HCT116 (cell line): Measurements from ENCODE around the gene SRD5A3. TPM values are rescaled to one million over a fixed set of nuclear protein-coding genes. Genes with fewer than 3 reads are reported as not detected.
A peak's percentile ranks its signal among the peaks of the same experiment; 100 is the strongest.
"Not testable (repeated sequence)": the region's sequence is repeated elsewhere in the genome, so short reads cannot be mapped to it uniquely, and the experiment has no call there.

Experiments
- ATAC-seq: fragments of 200-7000 bp; cut with Tn5 transposase; 2 replicates; pipeline ENCODE4 v1.9.1; 2020; ENCODE audit warnings: mild to moderate bottlenecking, moderate library complexity
- BruUV-seq: library from RNA; stranded (reverse); fragments of 400-500 nt; replicated peaks from 2 replicates; lab custom pipeline; 2021; lab: Mats Ljungman, UMichigan
- CTCF ChIA-PET: fragments of 300-600 bp; sonication (Branson Sonifier 250); formaldehyde crosslinking; loops from one replicate; lab custom pipeline; 2021; ENCODE audit warnings: antibody characterized with exemption; lab: Charles Lee
- POLR2A ChIA-PET: fragments of 300-600, 350-600 bp; sonication (Branson Sonifier 250); formaldehyde crosslinking; loops from one replicate; lab custom pipeline; 2021; ENCODE audit warnings: antibody characterized with exemption; lab: Charles Lee
- RAD21 ChIA-PET, 2 experiments: fragments of 300-600 bp; sonication (Branson Sonifier 250); formaldehyde crosslinking; loops; one replicate each; lab custom pipeline; 2023; ENCODE audit warnings: low total read pairs in 2 of 2; ENCODE audit not compliant: uncharacterized antibody in 2 of 2, unreplicated experiment in 2 of 2, low non-redundant PET in 1 of 2; lab: Charles Lee
- DNase-seq: peaks from one replicate; pipeline ENCODE4 v3.0.0-alpha.2; 2010; ENCODE audit warnings: low read depth, low spot score
- H2AFZ ChIP-seq: fragments of 200-600 bp; shearing (Covaris generic), sonication (generic); 2 replicates; pipeline ENCODE4 v1.6.1; 2017; ENCODE audit warnings: low read depth, mixed run types, mixed read lengths, antibody characterized with exemption, low read length; ENCODE audit not compliant: poor library complexity, severe bottlenecking
- H3K27ac ChIP-seq: 2 replicates; pipeline ENCODE4 v1.5.1; 2012; ENCODE audit warnings: low read depth, low read length
- H3K27me3 ChIP-seq: fragments of 200-600 bp; sonication (generic); 2 replicates; pipeline ENCODE4 v1.6.1; 2016; ENCODE audit warnings: mixed run types, low read length, mixed read lengths; ENCODE audit not compliant: insufficient read depth
- H3K36me3 ChIP-seq, 2 experiments: fragments of 200-500 bp in 1 of 2; fragments of 200-600 bp in 1 of 2; sonication (Bioruptor generic) in 1 of 2; sonication (generic) in 1 of 2; 2 replicates each; pipeline versions ENCODE4 v1.5.1 to v1.6.1; 2014 to 2016; ENCODE audit warnings: low read length in 2 of 2, inconsistent platforms in 1 of 2, mixed read lengths in 1 of 2, mixed run types in 1 of 2; ENCODE audit not compliant: insufficient read depth in 2 of 2, control insufficient read depth in 1 of 2
- H3K4me1 ChIP-seq, 2 experiments: fragments of 200-600 bp in 1 of 2; sonication (generic) in 1 of 2; 2 replicates each; pipeline versions ENCODE4 v1.5.1 to v1.6.1; 2012 to 2017; ENCODE audit warnings: low read length in 2 of 2, inconsistent platforms in 1 of 2, mild to moderate bottlenecking in 1 of 2, mixed read lengths in 1 of 2, mixed run types in 1 of 2, moderate library complexity in 1 of 2; ENCODE audit not compliant: insufficient read depth in 2 of 2, control insufficient read depth in 1 of 2
- H3K4me2 ChIP-seq: fragments of 200-600 bp; sonication (generic); 2 replicates; pipeline ENCODE4 v1.6.1; 2017; ENCODE audit warnings: mixed run types, low read length, mixed read lengths
- H3K4me3 ChIP-seq, 2 experiments: fragments of 200-600 bp in 1 of 2; sonication (generic) in 1 of 2; replicated peaks in 1 of 2; 2 replicates each; pipeline ENCODE4 v1.5.1; 2011 to 2016; ENCODE audit warnings: low read length in 2 of 2, control low read depth in 1 of 2, low read depth in 1 of 2, mild to moderate bottlenecking in 1 of 2, mixed read lengths in 1 of 2, mixed run types in 1 of 2
- H3K79me2 ChIP-seq: fragments of 200-600 bp; sonication (generic); 2 replicates; pipeline ENCODE4 v1.6.1; 2017; ENCODE audit warnings: mild to moderate bottlenecking, mixed run types, low read length, moderate library complexity, mixed read lengths; ENCODE audit not compliant: insufficient read depth
- H3K9ac ChIP-seq: fragments of 200-600 bp; sonication (generic); 2 replicates; pipeline ENCODE4 v1.6.1; 2016; ENCODE audit warnings: low read length, mixed read lengths
- H3K9me2 ChIP-seq: fragments of 200-600 bp; sonication (generic), shearing (Covaris generic); 2 replicates; pipeline ENCODE4 v1.6.1; 2017; ENCODE audit warnings: mixed run types, mild to moderate bottlenecking, moderate library complexity; ENCODE audit not compliant: insufficient read depth
- H3K9me3 ChIP-seq, 2 experiments: fragments of 200-500 bp in 1 of 2; fragments of 200-600 bp in 1 of 2; sonication (Bioruptor generic) in 1 of 2; sonication (generic) in 1 of 2; 2 replicates each; pipeline ENCODE4 v1.6.1; 2014 to 2017; ENCODE audit warnings: low read length in 2 of 2, mixed read lengths in 2 of 2, inconsistent platforms in 1 of 2, low read depth in 1 of 2, mild to moderate bottlenecking in 1 of 2, mixed run types in 1 of 2, moderate library complexity in 1 of 2; ENCODE audit not compliant: control insufficient read depth in 1 of 2, insufficient read depth in 1 of 2
- H4K20me1 ChIP-seq: fragments of 200-600 bp; sonication (generic), shearing (Covaris generic); 2 replicates; pipeline ENCODE4 v1.6.1; 2017; ENCODE audit warnings: mixed run types, mild to moderate bottlenecking, moderate library complexity; ENCODE audit not compliant: insufficient read depth
- CBX3 ChIP-seq: IDR thresholded peaks from 2 replicates; pipeline ENCODE4 v1.6.1; 2012; ENCODE audit warnings: low read depth
- EGR1 ChIP-seq: IDR thresholded peaks from 2 replicates; pipeline ENCODE4 v1.6.1; 2012; ENCODE audit warnings: low read depth
- EZH2 ChIP-seq: fragments of 200-600 bp; sonication (generic); IDR thresholded peaks from 2 replicates; pipeline ENCODE4 v1.6.1; 2017; ENCODE audit warnings: antibody characterized with exemption, mixed run types
- FOSL1 ChIP-seq: IDR thresholded peaks from 2 replicates; pipeline ENCODE4 v1.6.1; 2012; ENCODE audit warnings: low read depth
- JUND ChIP-seq: IDR thresholded peaks from 2 replicates; pipeline ENCODE4 v1.6.1; 2012
- MAX ChIP-seq: IDR thresholded peaks from 2 replicates; pipeline ENCODE4 v1.6.1; 2012
- SP1 ChIP-seq: IDR thresholded peaks from 2 replicates; pipeline ENCODE4 v1.6.1; 2012; ENCODE audit warnings: low read depth
- YY1 ChIP-seq: IDR thresholded peaks from 2 replicates; pipeline ENCODE4 v1.6.1; 2011; ENCODE audit warnings: low read length, low read depth, moderate library complexity, mild to moderate bottlenecking; ENCODE audit not compliant: insufficient replicate concordance; ENCODE audit errors: extremely low read depth
- ZBTB33 ChIP-seq: IDR thresholded peaks from 2 replicates; pipeline ENCODE4 v1.6.1; 2011; ENCODE audit warnings: mild to moderate bottlenecking, low read length, moderate library complexity; ENCODE audit not compliant: insufficient replicate concordance; ENCODE audit errors: extremely low read depth
- intact Hi-C: fragments of 100-400 bp; cut with micrococcal nuclease; formaldehyde crosslinking; loops from 2 replicates; pipeline ENCODE4 v1.10.0; 2022
- total RNA-seq: library from RNA; stranded (reverse); gene quantifications from one replicate; pipeline ENCODE4 v1.2.1, GENCODE V29; 2021; ENCODE audit not compliant: unreplicated experiment

Gene SRD5A3
- total RNA-seq, 1 experiment from 2014 or later: 19.9 TPM

- ATAC-seq (peak; percentile 74), DNase-seq (peak; percentile 78)
- H3K79me2 ChIP-seq, CTCF ChIA-PET, BruUV-seq, H4K20me1 ChIP-seq, H3K27ac ChIP-seq, H3K9me2 ChIP-seq, H2AFZ ChIP-seq, H3K36me3 ChIP-seq, H3K9me3 ChIP-seq, H3K9ac ChIP-seq, H3K4me3 ChIP-seq, H3K27me3 ChIP-seq: not testable (repeated sequence)
- ChIA-PET POLR2A (interaction anchor here (1.3 kb wide), 1 partner anchor 17 kb away, joined by 3 read pairs; the partner anchor contains the start of gene SRD5A3), RAD21 (interaction anchor here in 1 of 2 experiments (0.6 kb wide), 1 partner anchor 207 kb away, joined by 3 read pairs; no protein-coding TSS in a partner anchor)
- Histone ChIP-seq H3K4me2 (peak overlapping the region; percentile 49), H3K4me1 (peaks cover 32 to 52% of the 10 kb centered on the region in 2 experiments)
- TF ChIP-seq FOSL1: peak; percentile 61; the same call in 1 of the 2 replicates
- TF ChIP-seq EGR1: peak; percentile 72
- peak; percentile 27; the same call in 1 of the 2 replicates for TF ChIP-seq SP1
- peak; percentile 9 for TF ChIP-seq YY1
- 0 out of 2 replicates have a peak, but pooled peaks have one; percentile 45 for TF ChIP-seq MAX
- TF ChIP-seq JUND: peak; percentile 68
- TF ChIP-seq CBX3: peak; percentile 65; the same call in 1 of the 2 replicates
- intact Hi-C loops: loop anchor here (2.0 kb wide), 1 partner anchor 32 kb away; the partner anchor contains the start of gene TMEM165
Observed at GRCh38 chr4:55362938-55363337, 16.9 kb downstream of the SRD5A3 start.

GRCh38 chr4:55363691-55364351 is 17.8 kb downstream of the SRD5A3 start:
- no peak for ATAC-seq
- no TSS peak for BruUV-seq
- CTCF ChIA-PET: no interaction called here
- H2AFZ ChIP-seq: no peak overlapping the region
- H3K4me1 ChIP-seq: peaks cover 24 to 43% of the 10 kb centered on the region in 2 experiments
- H3K27me3 ChIP-seq: no peaks in the 10 kb centered on the region
- H3K27ac ChIP-seq: no peak overlapping the region
- RAD21 ChIA-PET: interaction anchor here in 1 of 2 experiments (0.6 kb wide), 1 partner anchor 208 kb away, joined by 3 read pairs; no protein-coding TSS in a partner anchor
- H3K4me3 ChIP-seq: no peak overlapping the region
- POLR2A ChIA-PET: no interaction called here
- no peaks in the 10 kb centered on the region for H3K9me3 ChIP-seq
- no peaks in the 10 kb centered on the region for H3K79me2 ChIP-seq
- no peak for TF ChIP-seq ZBTB33
- TF ChIP-seq EZH2: no peak
- TF ChIP-seq, all 23 proteins: peak for 0
- intact Hi-C loops: loop anchor here (2.0 kb wide), 1 partner anchor 31 kb away; the partner anchor contains the start of gene TMEM165
- no peak for DNase-seq
- Histone ChIP-seq H4K20me1 (no peaks in the 10 kb centered on the region), H3K9ac (no peak overlapping the region), H3K9me2 (no peaks in the 10 kb centered on the region), H3K4me2 (no peak overlapping the region; the same call in 1 of the 2 replicates), H3K36me3 (no peaks in the 10 kb centered on the region)
